Activated CD8-positive, alpha-beta memory T cell treated with anti-CD3 and anti-CD28 coated beads, Interleukin-2, amount 50 U/mL, for 1 hour (primary cell): Measurements from ENCODE around the gene FKRP.

Experiments used
- DNase-seq: peaks from one replicate; pipeline ENCODE4 v3.0.0-alpha.2; 2020; ENCODE audit errors: extremely low read depth

The FKRP gene

GRCh38 chr19:46719629-46720502 lies 26.0 kb upstream of the FKRP start:
- no peak for DNase-seq

DNA sequence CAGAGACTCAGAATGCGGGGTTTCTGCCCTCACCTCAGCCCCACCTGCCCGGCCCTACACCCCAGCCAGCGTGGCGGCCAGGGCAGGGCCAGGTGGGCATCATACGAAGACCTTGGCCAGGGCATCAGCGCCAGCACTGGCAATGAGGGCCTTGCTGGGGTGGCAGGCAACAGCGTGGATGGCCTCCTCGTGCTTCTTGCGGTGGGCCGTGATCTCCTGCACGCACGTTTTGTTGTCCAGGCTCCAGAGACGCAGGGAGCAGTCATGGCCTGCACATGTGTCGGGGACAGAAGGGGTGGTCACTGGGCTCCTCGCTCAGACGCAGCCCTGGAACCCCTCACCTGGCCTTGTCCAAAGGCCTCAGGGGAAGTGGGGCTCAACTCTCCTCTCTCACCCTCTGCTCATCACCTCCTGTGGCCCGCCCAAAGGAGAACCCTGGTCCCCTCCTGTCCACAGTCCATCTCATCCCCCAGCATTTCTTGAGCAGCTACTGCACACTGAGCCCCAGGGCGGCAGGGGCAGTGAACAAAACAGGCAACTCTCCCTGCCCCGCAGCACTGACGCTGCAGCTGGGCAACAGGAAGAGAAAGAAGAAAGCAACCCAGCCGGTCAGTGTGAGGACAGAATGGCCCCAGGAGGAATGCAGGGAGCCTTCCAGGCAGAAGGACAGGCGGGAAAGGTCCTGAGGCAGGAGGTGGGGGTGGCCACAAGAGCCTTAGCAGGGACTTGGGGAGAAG lies 25.2 kb upstream of the FKRP start:
- DNase-seq = no peak

DNA sequence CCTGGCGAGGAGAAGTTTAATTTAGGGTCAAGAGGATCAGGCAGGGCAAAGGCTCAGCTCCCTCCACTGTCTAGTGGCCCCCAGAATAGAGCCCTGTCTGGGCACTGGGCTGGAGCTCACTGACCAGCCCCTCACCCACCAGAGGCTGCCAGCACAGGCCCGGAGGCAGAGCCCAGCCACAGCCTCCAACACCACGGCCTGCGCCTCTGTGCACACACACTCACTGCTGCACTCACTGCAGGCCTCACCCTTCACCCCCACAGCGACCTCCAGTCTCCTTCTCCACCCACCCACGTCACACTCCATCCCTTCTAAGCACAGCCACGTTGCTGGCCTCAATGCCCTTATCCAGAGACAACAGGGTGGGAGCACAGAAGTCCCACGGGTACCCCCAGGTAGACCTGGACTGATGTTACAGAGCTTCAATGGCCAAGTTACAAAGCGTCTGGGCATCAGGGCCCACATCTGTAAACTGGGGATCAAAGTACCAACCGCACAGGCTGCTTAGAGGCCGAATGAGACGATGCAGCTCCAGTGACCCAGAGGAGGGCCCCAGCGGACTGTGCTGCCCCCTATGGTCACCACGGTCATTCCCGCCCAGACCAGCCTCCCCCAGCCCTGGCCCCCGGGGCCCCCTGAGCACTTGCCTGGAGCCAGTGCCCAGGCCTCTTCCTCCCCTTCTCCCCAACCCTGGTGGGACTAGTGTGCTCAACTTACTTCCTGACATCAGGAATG lies 24.4 kb upstream of the FKRP start:
- DNase-seq = no peak

- DNase-seq = no peak
Measured at GRCh38 chr19:46722004-46722380, 23.9 kb upstream of the FKRP start.

- no peak for DNase-seq
Measured at GRCh38 chr19:46722421-46723022, 23.3 kb upstream of the FKRP start.

DNA sequence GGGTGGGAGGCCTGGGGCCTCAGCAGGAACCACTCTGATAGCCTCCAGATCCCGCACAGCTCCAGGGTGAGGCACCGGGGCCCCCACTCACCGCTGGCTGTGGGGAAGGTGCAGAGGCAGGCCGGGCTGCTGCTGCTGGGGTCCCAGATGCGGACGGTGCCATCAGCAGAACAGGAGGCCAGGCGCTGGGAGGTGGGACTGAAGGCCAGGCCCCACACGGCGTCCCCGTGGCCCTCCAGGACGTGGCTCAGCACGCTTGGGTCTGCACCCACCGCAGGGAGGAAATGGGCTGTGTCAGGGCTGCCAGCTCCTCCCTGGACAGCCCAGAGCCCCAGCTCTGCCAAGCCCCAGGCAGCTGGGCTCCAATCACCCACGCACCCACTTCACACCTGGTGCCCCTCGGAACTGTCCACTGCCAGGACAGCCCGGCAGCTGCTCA lies 22.8 kb upstream of the FKRP start:
- DNase-seq = no peak

DNA sequence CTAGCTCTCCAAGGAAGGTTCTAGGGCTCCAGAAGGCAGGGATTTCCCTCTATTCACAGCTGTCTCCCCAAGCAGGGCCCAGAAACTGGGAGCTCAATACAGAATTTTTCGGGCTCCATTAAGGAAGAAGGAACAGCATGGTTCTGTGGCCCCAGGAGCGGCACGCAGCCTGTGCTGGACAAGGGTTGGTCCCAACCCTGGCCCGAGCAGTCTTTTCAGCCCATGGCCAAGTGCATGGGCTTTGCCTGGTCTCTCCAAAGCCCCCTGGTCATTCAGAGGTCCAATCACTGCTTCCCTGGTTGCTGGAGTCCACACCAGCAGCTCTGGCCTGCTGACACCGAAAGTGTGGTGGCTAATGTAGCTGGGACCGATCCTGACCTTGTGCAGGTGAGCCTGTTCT lies 22.4 kb upstream of the FKRP start:
- DNase-seq = no peak

- no peak for DNase-seq
Measured at GRCh38 chr19:46724468-46724867, 21.4 kb upstream of the FKRP start.

GRCh38 chr19:46725036-46725820 lies 20.6 kb upstream of the FKRP start:
- DNase-seq = no peak

DNA sequence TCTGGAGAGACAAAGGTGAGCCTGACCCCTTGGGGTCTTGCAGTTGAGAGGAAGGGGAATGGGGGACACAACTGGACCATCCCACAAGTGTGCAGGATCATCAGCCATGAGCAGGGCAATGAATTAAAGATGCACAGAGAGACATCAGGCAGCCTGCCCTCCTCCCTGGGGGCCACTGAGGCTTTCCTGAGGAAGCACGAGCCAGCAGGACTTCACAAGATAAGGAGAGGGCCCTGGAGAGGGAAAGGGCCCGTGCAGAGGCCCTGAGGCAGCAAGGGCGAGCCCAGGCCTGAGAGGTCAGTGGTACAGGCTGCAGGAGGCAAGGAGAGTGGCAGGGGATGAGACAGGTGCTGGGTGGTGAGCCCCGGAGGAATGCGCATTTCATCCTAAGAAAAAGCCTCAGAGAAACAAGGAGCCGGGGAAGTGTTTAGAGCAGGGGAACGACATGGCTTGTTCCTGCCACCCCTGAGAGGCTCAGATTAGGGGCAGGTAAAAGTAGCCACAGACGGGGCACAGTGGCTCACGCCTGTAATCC lies 19.9 kb upstream of the FKRP start:
- DNase-seq = no peak

DNA sequence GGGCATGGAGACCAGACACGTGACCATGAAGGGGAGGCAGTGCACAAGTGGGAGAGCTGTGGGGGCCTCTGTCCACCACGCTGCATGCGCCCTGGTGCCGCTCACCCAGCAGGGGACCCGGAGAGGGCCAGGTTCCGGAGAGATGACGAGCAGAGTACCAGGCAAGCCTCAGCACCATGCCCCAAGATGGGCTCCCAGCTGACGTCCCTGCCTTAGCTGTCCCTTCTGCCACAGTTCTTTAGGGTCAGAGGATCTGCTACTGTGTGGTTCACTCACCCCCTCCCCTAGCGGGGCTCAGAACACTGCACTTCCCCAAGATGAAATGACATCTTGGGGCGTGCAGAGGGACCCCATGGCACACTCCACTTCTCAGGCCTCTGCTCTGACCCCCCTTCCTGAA lies 19.3 kb upstream of the FKRP start:
- no peak for DNase-seq

DNA sequence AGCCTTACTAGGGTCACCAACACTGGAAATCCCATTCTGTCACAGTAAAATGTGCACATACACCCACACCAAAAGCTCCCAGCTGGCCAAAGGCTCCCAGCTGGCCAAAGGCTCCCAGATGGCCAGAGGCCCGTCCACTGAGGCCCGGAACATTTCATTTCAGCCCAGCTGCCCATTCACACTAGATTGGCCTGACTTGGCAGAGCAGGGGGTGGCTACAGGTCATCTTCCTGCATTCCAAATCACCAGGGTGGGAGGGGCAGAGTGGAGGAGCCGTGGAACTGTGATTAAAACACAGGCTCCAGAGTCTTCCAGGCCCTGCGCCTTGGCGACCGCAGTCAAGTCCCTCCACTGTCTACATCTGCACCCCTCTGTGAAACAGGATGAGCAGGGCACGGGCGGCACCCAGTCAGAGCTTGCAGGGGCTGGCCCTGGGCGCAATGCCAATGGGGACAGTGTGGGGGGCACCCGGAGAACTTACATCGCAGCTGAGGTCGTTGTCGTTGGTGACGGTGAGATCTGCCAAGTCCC lies 18.8 kb upstream of the FKRP start:
- DNase-seq = no peak

DNA sequence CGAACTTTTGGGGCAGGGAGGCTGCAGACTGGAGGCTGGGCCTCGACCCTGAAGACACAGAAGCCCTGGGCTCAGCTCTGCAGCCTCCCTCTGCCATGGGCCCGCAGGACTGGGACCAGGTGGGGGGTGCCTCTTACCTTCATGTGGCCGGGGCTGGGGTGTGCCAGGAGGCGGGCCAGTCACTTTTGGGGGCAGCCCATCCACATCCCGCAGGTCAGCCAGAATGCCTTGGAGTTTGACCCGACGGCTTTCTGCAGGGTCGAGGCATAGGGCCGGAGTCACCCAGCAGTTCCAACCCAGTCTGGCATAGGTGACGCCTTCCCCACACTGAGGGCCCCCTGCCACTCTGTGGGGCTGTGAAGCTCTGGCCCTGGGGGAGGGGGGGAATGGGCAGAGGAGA lies 18.1 kb upstream of the FKRP start:
- DNase-seq = no peak

DNA sequence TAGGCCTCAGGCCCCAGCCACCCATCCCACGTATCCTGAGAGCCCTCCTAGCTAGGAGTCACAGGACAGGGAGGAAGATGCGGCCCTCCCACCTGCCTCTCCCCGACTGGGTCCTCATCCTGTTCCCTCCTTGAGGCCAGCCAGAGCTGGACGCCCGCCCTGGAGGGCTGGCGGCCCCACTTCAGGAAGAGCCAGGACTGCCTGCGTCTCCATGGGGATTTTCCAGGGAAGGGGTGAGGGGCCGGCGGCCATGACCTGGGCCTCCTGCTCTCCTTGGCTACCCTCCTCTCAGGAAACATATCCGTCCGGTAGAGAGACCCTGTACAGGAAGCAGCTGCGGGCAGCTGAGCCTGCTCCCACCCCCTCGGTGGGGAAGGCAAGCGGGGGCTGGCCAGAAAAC lies 17.6 kb upstream of the FKRP start:
- DNase-seq = no peak

DNA sequence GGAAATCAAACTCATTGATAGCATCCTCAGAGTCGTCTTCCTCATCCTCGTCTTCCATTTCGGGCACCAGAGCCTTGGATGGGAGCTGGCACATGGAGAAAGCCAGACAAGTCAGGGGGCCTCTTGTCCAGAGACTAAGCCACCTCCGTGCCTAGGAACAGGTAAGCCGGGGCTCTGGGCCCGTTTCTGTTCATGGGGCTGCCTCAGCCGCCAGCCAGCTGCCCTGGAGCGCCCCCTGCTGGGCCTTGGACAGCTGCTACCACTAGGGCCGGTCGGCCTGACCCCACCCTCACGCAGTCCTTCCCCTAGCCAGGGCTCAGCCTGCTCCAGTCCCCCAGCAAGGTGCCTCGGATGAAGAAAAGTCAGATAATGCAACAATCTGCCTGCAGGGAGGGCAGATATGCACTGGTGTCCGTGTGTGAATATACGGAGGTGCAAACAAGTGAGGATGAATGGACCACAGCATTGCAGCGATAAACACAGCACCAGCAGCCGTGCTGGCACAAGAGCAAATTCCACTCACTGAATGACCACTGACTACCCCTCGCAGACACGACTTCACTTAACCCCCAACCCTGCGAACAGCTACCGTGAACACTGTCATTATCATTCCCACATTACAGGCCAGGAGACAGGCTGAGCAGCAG lies 17.0 kb upstream of the FKRP start:
- DNase-seq = no peak

DNA sequence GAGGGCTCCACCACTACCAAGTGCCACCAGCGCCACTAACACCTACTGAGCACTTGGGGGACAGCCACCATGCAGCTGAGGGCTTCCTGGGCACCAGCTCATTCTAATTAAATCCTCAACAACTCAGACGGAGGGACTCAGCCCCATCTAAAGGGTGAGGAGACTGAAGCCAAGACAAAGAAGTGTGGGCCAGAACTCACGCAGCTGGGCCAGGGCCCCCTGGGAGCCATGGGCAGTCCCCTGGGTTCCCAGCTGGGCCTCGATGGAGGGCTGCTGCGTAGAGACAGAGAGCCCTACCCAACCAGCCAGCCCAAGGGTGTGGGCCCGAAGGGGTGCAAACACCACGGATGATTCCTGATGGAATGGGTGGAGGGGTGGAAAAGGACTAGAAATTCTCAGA lies 16.2 kb upstream of the FKRP start:
- DNase-seq = no peak

DNA sequence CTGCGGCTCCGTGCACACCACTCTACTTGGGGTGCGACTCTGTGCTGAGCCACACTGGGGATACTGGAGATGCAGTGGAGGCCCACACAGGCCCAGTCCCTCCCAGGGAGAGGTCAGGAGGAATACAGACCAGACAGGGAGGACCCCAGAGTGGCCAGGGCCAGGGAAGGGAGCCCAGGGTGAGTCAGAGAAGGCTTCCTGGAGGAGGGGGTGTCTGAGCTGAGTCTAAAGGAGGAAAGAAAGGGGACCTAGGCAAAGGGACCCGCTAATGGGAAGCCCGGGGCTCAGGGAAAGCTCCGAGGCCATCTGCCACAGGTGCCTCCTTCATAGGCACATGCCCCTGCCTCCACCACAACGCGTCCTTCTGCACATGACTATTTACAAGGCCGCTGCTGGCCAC lies 15.7 kb upstream of the FKRP start:
- no peak for DNase-seq

DNA sequence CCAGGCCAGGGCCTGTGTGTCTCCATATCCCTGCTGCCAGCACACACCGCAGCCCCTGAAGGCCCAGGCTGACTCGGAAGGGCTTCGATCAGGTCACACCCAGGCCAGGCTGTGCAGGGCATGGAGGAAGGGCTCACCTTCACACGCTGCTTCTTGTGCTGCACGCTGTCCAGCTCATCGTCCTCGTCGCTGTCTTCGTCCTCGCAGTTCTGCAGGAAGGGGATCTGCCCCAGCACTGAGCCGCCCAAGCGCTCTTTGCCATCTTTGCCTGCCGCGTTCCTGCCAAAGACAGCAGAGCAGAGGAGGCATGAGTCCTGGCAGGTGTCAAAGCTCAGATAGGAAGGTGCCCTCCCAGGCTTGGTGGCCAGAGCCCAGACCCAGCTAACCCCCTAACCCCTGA lies 15.3 kb upstream of the FKRP start:
- no peak for DNase-seq

- no peak for DNase-seq
Measured at GRCh38 chr19:46731007-46731501, 14.8 kb upstream of the FKRP start.

DNA sequence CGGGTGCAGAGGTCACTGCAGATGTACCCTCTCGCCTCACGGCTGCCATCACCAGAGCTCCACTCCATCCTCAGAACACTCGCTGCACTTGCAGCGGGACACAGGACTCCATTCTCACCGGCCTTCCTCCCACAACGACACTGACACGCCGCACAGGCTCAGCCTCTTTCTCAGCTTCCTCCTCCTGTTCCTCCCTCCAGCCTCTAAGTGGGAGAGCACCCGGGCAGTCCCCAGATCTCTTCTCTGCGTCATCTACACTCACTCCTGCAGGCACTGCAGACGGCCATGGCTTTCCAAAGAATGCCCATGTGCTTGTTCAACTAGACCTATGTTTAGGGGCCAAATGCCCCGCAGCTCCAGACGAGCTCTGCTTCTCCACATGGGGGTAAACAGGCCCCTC lies 14.3 kb upstream of the FKRP start:
- no peak for DNase-seq
